GM18517 (cell line): Measurements from ENCODE around the gene NRM.
"Not testable (repeated sequence)": the region's sequence is repeated elsewhere in the genome, so short reads cannot be mapped to it uniquely, and the experiment has no call there.

ENCODE experiments used
- ATAC-seq: cut with Tn5 transposase; IDR thresholded peaks from one replicate; pipeline ENCODE4 v1.9.1; 2021; ENCODE audit warnings: mild to moderate bottlenecking, moderate library complexity; ENCODE audit not compliant: unreplicated experiment

NRM gene

DNA sequence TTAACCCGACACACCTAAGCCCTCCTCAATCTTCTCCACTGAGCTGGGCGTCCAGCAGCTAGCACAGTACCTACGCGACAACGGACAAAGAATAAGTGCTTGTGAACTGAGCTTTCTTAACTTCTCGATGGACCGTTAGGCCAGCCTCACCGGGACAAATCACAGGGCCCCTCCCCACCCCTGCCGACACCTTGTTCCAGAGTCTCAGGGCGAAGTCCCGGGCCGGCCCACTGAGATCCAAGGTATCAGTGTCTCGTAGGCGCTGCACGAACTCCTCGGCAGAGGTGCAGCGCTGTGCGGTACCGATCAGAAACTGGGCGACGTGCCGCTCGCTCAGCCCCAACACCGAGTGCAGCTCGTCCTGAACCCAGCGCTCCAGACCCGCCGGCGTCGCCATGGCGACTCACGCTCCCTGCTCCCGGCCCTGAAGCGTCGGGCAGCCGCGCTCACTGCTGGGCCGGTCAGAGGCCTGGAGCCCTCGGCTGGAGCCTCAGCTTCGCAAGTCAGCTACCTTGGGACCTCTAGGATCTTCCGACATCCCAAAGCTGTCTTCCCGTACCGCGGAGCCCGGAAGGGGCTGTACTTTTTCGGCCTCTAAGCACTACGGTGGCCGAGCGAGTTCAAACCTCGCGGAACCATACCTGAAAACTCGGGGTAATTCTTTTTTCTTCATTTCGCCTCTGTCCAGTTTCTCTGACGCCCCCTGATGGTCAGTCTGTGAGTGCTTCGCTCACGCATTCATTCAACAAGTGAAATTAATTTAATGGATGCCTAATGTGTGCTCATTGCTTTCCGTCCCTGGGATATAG is 18.1 kb downstream of the NRM start, which contains the start of gene DHX16:
Gene DHX16 (minus strand): TSS at position 562 of the 809 bp plus-strand sequence. CDS start 165 bp downstream, at position 397.
- ATAC-seq = peak; percentile 80

DNA sequence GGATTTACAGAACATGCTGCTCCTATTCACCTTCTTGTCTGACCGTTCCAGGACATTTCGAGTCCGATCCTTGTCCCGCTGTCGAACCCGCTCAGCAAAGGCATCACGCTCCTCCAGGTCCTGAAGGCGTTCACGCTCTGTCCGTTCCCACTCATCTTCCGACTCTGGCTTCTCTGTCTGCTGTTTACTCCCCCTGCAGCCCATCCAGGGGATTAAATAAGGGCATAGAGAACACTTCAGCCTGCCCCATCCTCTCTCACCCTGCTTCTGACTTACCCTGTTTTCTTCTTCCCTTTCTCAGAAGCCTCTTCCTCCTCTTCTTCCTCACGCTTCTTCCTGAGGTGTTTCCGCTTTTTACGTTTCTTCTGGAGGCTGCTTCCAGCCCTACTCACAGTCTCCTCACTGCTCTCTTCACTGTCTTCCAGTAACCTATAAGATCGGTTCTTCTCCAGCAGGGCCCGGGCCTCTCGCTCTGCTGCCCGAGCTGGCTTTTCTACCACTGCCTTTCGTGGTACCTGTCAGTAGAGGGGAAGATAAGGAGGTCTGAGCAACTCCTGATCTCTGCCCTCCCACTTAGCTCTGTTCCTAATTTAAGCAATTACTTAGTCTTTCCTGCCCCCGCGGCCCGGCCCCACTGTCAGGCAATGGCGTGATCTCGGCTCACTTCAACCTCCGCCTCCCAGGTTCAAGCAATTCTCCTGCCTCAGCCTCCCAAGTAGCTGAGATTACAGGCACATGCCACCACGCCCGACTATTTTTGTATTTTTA is 19.8 kb downstream of the NRM start:
- no peak for ATAC-seq

DNA sequence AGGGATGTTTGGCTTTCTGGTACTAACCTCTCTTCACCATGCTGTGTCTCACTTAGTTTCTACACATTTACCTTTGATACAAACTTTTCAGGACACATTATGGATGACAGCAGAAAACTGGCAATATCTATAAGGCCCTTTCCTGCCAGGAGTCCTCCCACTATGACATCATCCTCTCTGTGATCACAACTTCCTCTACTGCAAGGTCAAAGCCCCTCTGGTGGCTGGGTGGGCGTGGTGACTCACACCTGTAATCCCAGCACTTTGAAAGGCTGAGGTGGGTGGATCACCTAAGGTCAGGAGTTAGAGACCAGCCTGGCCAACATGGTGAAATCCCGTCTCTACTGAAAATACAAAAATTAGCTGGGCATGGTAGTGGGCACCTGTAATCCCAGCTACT is 24.5 kb downstream of the NRM start:
- not testable (repeated sequence) for ATAC-seq

DNA sequence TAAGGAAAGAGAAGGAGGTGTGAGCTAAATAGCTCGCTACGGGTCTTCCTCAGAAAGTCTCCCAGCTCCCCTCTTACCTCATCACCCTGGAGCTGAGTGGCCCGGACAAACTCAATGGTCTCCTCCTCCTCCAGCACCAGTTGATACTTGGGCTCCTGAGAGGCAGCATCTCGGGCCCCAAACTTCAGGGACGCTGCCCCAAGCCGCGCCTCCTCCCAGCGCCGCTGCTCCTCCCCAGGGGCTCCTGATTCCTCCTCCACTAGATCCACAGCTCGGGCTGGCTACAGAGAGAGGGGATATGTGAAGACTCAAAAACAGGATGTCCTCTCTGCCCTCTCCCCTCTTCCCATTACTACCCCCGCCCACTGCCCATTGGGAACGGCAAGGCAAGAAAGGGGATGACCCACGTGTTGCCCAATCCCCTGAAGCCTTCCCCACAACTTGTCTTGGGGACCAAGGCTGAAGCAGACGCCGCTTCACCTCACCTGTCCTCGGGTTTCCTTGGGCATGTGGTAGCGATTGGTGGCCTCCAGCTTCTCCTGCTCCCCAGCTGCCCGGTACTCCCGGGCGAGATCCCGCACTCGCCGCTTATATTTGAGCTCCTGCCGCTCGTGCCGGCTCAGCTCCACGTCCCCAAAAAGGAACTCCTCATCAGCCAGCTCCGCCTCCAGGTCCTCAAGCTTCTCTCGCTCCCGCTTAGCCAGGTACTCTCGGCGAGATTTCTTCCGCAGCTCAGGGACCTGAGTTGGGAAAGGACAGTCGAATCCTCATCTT is 25.6 kb downstream of the NRM start:
- ATAC-seq = no peak

DNA sequence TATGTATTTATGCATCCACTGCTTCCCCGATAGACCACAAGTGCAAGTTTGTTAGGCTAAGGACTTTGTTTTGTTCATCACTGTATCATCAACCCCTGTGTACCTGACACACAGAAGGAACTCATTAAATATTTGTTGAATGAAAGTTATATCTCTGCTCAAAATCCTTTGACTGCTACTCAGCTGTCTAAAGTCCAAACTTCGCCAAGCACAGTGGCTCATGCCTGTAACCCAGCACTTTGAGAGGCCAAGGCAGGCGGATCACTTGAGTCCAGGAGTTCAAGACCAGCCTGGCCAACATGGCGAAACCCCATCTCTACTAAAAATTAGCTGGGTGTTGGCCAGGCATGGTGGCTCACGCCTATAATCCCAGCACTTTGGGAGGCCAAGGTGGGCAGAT is 32.9 kb downstream of the NRM start:
- ATAC-seq = not testable (repeated sequence)

DNA sequence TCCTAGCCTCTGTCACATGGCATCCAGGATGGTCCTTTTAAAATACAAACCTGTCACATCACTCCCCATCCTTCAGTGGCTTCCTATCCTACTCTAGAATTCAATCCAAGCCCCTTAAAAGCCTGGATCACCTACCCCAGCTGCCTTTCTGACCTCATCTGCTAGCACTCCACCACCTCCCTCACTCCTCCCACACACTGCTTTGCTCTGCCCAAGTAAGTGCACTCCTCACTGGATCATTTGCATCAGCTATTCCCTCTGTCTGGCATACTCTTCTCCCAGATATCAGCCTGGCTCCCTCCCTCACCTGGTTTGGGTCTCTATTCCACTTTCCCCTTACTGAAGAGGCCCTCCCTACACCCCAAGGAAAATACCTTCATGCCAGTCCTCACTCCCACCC is 33.3 kb downstream of the NRM start:
- ATAC-seq = no peak

DNA sequence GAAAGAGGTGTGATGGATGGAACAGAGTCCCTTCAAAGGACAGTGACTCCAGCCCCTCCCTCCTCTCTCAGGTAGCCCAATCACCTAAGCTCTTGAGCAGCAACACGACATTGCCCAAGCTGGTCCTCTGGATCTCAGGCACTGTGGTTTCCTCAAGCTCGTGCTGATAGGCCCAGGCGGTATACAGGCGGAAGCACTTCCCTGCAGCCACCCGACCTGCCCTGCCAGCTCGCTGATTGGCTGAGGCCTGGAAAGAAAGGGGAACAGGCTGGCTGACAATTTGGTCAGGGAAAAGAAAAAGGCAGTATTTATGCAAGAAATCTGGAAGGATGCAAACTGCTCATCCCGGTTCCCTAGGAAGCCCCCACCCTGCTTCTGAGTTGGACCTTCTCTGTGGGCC is 34.3 kb downstream of the NRM start:
- no peak for ATAC-seq

DNA sequence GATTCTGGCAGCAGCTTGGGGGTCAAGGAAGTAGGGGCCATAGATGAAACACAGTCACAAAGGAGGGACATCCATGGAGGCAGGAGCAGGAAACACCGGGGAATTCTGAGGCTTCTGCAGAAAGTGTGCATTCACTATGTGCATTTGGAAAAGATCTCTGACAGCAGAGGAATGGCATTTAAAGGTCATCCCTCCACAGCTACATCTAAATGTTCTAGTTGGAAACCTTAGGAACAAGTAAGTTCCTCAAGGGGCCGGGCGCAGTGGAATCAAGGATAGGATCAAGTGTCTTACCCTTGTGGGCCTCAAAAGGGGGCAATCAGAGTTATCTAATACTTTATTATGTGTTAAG is 35.1 kb downstream of the NRM start:
- ATAC-seq = no peak

DNA sequence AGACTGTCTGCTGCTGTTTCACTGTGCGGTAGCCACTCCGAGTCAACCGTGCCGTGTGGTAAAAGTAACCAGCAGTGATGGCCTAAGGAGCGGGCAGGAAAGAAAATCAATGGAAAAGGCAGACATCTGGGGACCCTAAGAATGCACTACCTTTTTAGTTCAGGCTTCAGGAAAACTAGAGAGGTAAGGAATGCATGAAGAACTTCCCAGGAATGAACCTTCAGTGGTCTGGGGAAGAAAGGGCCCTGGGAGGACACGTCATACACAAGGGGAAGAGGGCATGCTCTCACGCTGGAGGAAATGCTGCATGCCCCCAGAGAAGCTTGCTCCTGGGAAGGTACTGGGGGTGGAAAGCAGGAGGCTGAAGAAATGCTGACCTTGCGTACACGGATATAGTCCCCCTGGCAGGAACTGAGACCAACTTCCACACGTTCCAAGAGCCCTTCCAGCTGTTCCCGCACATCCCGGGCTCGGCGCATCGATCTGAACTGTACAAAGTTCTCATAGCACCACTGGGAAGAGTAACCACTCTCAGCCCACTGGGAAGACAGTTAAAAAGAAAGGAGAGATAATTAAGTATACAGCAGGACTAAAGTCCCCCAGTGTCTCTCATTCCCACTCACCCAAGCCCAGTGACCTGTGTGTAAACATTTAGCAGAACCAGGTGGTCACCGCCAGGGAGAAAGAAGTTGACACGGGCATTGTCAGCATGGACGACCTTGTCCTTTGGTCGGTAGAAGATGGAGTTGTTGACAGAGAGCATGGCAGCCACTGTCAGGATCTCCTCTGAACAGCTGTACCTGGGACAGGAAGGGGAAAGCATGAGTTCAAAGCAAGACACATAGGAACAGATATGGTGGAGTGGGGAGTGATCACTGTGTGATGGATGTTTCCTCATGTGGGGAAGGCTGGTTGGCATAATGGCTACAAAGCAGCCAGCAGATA is 35.7 kb downstream of the NRM start:
- ATAC-seq = no peak

DNA sequence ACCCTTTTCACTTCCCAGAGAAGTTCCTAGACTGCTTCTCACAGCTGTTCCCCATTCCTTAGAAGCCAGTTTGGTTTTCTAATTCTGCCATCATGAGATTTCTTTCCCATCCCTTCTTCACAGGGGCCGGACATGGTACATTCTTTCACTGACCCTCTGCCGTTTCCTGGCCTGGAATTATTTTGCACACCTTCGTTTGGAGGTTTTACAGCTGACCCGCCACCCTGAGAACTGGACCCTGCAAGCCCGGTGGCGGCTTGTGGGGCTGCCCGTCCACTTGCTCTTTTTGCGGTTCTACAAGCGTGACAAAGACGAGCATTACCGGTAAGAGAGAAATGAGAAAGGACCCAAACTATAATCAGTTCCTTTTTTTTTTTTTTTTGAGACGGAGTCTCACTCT is 39.6 kb downstream of the NRM start:
- no peak for ATAC-seq

DNA sequence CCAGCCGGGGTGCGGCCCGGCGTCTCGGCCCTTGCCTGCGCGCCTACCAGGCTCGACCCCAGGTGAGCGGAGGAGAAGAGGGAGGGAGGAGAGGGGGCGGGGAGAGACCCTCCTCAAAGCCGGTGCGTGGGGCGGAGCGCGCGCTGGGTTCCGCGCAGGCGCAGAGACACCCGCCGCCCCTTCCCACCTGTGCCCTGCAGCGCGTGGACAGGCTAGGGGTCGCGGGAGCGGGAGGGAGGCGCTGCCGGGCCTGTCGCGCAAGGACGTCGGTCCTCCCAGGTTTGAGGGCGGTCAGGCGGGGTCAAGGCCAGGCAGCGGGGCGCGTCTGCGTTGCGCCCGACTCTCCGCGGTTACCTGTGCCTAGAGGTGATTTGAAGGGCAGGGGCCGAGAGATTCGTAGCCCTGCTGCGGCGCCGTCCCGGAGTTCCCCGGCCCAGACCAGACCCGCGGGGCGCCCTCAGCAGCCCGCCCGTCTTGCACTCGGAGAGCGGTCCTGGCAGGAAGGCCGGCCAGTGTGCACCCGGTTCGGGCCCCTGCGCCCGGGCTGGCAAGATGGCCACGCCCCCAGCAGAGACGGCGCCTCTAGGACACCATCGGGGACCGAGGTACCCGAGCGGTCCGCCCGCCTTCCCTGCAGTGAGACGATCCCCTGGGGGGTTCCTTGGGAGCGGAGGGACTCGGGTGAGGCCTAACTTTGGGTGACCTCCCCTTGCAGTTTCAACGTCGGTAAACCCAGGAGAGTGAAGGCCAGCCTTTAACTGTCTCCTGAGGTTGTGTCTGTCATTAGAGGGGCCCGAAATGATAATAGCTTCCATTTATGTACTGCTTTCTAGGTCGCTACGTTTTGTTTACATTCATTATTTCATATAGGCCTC is 43.3 kb downstream of the NRM start:
- ATAC-seq = peak; percentile 56

DNA sequence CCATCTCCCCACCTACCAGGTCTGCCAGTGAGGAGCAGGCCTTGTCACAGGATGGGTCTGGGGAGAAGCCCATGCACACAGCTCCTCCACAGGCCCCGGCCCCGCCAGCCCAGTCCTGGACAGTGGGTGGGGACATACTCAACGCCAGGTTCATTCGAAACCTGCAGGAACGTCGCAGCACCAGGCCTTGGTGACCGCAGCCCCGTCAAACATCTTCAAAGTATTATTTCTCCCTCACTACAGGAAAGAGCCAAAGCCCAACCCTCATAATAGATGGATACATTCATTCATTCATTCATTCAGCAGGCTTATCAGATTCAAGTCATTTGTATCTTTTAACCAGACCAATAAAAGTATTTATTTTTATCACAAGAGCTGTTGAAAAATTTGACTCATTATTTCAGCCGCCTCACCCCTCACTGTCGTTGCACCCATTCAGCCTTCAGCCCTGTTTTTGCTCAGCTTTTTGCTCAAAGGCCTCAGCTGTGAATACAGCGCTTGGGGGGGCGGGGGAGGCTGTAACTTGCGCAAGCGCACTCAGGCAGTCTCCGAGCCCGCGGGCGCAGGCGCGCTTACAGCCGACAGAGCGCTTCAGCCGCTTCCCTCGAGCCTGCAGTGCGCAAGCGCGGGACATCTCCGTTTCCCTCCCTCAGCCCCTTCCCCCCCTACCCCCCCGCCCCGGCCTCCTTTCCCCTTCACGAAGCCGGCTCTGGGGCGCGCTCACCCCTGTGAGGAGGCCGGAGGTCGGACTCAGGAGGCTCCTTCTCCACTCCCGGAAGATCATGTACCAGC is 44.1 kb downstream of the NRM start, which contains the start of gene C6orf136:
Gene C6orf136 (plus strand): TSS at position 684 of the 792 bp plus-strand sequence. CDS start 99 bp downstream, at position 783.
- ATAC-seq = peak; percentile 40

DNA sequence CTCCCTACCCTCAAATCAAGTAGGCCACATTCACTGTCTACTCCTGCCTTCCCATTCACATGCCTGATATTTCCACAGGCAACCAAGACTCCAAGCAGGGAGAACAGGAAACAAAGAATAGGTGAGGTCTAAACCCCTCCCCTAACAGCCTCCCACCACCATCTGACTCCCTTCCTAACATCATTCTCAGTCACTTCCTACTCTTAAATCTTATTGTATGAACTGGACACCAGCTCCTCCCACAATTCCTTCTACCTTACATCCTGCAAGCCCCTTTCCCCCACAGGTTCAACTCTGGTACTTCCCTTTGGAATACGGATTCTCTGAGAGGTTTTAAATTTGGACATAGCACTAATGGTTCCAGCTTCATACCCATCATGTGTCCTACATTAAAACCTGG is 44.8 kb downstream of the NRM start:
- no peak for ATAC-seq

DNA sequence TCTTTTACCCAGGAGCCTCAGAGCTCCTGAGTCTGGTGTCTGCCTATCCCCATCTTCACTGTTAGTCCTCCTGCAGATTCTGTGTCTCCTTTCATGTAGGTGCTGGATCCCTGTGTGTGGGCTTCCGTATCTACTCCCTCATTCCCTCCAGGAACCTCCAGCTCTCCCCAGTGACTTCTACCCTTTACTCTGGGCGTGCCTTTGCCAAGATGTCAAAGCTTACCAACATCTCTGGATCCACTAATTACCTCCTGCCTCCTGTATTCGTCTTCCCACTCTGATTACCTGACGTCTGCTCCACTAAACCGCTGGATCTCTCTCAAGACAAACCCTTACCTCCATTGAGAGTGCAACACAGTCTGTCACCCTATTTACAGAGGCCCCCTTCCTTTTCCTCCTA is 46.0 kb downstream of the NRM start:
- no peak for ATAC-seq

DNA sequence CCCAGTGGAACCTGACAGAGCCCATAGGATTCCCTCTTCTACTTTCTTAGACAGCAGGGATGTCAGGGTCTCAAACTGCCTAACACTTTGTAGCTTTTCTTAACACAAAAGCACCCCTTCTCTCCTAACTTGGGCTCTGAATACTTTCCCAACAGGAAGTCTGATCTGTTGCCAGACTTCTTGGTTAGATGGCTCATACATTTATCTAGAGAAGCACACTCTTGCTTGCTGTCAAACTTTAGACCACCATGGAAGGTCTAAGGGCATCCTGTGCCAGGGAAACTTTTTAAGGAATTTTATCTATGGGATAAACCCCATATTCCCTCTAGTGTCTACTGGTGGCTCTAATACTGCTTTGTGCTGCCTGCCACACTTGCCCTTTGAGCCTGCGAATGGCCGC is 47.1 kb downstream of the NRM start:
- no peak for ATAC-seq

DNA sequence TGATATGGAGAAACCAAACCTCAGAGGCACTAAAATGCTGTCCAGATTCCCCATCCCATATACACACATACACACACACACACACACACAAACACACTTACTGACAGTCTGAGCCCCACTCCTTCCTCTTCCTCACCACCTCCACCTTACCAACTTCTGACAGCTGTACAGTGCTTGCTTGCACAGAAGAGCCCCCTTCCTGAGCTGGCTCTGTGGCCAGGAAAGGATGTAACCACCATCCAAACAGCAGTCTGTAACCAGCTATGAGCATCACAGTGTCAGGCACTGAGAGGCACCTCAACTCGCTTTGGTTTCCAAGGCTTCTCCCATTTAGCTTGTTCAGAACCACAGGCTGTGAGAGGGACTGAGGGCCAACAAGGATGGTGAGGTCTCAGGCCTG is 49.7 kb downstream of the NRM start:
- ATAC-seq = no peak

DNA sequence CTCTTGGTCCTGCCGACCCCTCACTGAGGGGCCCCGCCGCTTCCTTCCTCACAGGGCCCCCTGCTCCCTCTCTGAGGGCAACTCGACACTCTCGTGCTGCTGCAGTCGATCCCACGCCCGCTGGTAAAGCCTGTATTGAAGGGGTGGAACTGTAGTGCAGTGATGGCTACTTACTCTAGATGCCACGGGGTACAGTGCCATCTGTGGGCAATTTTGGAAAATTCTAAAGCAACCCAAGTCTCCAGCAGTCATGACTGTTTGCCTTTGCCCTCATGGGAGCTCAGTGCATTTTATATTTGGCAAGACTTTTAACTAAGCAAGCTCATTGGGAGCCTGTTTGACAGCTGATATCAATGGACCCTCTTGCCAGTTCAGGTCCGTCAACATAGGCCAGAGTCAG is 50.3 kb downstream of the NRM start:
- ATAC-seq = no peak
